ENCODE results near the gene TMEM8B.

- TF ChIP-seq ISL1 (CRISPR knock-in tag; IDR thresholded peaks at IDR 0.05) (no peak), CSDC2 (CRISPR knock-in tag; IDR thresholded peaks at IDR 0.05) (no peak), ESRRG (CRISPR knock-in tag; IDR thresholded peaks at IDR 0.05) (no peak), TSHZ2 (CRISPR knock-in tag; IDR thresholded peaks at IDR 0.05) (no peak), CREB5 (CRISPR knock-in tag; IDR thresholded peaks at IDR 0.05; ENCODE audit: low read depth) (no peak), ZNF8 (CRISPR knock-in tag; IDR thresholded peaks at IDR 0.05) (no peak), CSRNP3 (CRISPR knock-in tag; IDR thresholded peaks at IDR 0.05) (no peak), ZFP30 (CRISPR knock-in tag; IDR thresholded peaks at IDR 0.05) (no peak), SNAI2 (CRISPR knock-in tag; IDR thresholded peaks at IDR 0.05) (no peak)
Observed at GRCh38 chr9:35891646-35892045, 62.6 kb downstream of the TMEM8B start.

Data from SK-N-SH treated with all-trans-retinoic acid at 6 μM for 48 hours (cell line).